A204.1 (cell line): ENCODE data around the gene RABGAP1L.
"Not testable (repeated sequence)": the region's sequence is repeated elsewhere in the genome, so short reads cannot be mapped to it uniquely, and the experiment has no call there.

Experiments
- FAIRE-seq: peaks from 2 replicates; lab custom pipeline; 2012; peaks lifted over from hg19 to GRCh38; lab: Jason Lieb, UNC

RABGAP1L gene

DNA sequence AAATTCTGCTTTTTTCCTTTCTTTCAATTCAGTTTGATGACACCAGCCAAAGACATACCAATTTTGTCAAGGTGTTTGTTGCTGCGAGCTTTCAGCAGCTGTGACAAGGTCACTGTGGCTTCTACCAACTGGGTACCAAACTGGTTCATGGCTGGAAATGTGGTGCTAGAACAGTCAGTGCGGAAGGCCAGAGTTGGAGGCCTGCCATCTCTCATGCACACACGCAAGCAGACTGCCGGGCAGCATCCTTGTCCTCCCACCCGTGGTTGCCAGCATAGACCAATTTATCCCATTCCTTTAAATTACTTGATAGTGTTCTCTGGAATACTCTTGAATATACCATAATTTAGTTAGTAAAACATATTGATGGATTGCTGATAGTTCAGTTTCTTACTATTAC, 208.6 kb downstream of the RABGAP1L start:
- FAIRE-seq, result no peak

DNA sequence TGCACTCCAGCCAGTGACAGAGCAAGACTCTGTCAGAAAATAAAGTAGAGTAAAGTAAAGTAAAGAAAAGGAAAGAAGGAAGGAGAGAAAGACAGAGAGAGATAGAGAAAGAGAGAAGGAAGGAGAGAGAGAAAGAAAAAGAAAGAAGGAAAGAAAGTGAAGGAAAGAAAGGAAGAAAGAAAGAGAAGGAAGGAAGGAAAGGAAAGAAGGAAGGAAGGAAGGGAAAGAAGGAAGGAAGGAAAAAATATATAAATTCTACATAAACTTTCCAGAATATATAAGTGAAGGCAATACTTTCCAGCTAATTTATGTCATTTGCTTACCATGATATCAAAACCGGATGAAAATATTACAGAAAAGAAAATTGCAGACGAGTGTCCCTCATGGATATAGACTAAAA, 216.7 kb downstream of the RABGAP1L start:
- FAIRE-seq, result no peak

- no peak for FAIRE-seq
Measured at GRCh38 chr1:174391716-174392115, 232.4 kb downstream of the RABGAP1L start.

DNA sequence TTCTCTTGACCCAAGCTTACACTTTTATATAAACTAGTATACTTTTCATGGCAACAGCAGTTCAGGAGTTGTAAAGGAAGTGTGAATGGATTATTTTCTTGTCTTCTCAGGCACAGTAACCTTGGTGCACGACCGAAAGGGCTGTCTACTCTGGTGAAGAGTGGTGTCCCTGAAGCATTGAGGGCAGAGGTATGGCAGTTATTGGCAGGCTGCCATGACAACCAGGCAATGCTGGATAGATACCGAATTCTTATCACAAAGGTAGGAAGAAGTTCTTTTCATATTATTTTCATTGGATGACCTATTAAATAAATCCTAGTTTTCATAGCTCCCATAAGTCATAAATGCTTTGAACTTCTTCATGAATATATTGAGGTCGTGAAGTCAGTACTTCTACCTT, 234.6 kb downstream of the RABGAP1L start:
- FAIRE-seq, result no peak

DNA sequence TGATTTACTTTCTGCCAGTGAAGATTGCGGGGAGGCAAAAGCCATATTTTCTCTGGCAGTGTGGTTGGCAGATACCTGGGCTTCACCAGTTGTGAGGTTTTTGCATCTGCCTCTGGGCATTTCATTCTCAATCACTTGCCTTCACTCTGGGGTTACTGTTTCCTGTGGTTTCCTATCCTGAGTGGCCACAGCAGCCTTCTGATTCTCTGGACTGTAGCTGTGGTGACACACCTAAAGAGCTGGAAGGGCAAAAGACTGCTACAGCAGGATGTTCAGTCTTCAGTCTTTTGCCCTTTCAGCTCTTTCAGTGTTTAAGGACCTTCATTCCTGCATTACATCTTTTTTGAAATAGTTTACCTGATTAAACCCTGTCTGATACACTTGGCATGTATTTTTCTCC, 237.9 kb downstream of the RABGAP1L start:
- no peak for FAIRE-seq

DNA sequence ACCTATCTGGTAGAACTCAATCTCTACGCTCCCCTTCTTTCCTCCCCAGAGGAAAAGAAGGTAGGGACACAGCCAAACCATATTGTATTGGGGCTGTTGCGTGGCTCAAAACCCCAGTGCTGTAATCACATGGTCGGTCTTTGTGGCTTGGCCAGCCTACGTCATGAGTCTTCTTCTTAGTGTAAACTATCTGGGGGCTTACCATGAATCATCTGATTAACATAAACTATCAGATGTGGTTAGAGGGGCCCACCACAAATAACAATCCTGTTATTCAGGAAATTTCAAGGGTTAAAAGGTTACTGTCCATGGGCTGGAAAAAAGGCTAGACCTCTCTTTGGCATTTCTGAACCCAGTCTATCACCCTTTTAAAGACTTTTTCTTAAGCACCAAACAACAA, 238.9 kb downstream of the RABGAP1L start:
- no peak for FAIRE-seq

- no peak for FAIRE-seq
Measured at GRCh38 chr1:174399211-174399610, 239.9 kb downstream of the RABGAP1L start.

DNA sequence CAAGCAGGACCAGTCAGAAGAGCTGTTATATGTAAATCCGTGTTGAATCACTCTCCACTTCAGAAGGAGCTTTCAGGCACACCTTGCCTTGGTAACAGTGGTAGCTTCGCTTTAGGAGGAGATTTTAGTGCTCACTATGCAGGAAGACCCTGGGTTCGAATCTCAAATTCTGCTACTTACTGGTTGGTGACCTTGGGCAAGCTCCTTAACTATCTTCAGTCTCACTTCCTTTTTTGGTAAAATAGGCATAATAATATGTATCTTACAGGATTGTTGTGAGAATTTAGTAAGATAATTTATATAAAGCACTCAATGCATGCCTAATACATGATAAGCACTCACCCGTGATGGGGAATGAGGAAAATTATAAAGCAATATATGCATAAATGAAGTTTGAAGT, 241.8 kb downstream of the RABGAP1L start:
- no peak for FAIRE-seq

DNA sequence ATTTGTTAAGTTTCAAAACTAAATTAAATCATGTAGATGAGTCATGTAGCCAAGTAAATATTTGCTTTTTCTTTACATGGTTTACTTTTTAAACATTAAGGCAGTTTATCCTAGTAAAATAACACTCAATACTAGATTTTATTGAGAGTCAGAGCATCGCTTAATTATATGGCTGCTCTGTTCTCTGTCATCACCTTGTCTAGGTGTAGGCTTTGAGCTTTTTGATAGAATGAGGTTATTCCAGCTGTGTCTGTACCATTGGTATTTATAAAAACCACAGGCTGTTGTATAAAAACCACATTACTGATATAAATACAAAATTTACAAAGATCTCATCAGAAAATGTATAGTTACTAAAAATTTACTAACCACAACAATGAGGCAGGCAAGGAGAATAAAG, 245.9 kb downstream of the RABGAP1L start:
- no peak for FAIRE-seq

DNA sequence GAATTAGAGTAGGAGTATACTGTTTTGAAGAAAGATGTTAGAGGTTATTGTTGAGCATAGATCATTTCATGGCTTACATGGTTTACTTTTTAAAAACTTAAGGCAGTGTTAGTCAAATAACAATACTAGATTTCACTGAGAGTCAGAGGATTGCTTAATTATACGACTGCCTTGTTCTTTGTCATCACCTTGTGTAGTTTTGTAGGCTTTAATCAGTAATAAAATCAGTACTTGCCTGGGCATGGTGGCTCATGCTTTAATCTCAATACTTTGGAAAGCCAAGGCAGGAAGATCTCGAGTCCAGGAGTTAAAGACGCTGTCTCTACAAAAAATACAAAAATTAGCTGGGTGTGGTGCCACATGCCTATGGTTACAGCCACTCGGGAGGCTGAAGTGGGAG, 247.1 kb downstream of the RABGAP1L start:
- no peak for FAIRE-seq

DNA sequence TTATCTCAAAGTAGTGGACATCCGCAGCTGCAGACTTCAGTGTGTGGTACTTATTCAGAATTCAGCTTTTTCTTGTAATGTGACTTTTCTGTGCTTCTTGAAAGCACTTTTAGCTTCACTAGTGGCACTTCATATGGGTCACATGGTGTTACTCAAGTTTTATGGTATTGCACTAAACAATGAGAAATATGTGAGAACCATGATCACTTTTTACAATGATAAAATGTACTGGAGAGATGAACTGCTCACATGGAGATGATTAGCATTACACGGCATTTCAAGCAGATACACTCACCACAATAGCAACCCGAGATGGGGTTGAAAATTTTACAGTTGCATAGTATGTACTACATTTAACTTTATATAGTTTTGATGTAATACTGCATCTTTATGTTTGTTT, 248.3 kb downstream of the RABGAP1L start:
- FAIRE-seq, result no peak

DNA sequence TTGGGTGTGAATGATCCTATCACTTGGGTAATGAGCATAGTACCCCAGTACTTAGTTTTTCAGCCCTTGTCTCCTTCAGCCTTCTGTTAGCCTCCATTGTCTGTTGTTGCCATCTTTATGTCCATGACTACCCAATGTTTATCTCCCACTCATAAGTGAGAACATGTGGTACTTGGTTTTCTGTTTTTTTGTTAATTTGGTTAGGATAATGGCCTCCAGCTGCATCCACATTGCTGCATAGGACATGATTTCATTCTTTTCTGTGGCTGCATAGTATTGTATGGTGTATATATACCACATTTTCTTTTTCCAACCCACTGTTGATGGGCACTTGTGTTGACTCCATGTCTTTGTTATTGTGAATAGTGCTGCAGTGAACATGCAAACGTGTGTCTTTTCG, 248.8 kb downstream of the RABGAP1L start:
- FAIRE-seq, result no peak

- FAIRE-seq, result not testable (repeated sequence)
Measured at GRCh38 chr1:174409801-174410200, 250.5 kb downstream of the RABGAP1L start.

- no peak for FAIRE-seq
Measured at GRCh38 chr1:174413632-174414031, 254.3 kb downstream of the RABGAP1L start.

GRCh38 chr1:174414203-174414602, 254.9 kb downstream of the RABGAP1L start:
- FAIRE-seq, result no peak

DNA sequence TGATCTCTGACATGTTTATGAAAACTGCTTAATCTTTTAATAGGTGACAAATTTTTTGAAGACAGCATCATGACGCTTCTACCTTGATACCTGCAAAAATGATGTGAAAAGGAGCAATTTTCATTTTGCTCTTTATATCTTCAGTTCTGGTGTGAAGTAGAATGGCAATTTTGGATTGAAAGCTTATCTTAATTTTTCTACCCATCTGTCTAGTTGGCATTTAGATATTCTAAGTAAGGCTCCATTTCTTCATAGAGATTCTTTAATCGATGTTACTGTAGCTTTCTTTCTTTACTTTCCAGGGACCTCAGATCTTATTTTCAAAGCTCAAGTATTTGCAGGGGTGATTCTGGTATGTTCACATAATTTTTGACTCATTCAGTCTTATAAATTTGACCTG, 256.2 kb downstream of the RABGAP1L start:
- FAIRE-seq, result no peak

GRCh38 chr1:174417921-174418320, 258.6 kb downstream of the RABGAP1L start:
- FAIRE-seq, result no peak

DNA sequence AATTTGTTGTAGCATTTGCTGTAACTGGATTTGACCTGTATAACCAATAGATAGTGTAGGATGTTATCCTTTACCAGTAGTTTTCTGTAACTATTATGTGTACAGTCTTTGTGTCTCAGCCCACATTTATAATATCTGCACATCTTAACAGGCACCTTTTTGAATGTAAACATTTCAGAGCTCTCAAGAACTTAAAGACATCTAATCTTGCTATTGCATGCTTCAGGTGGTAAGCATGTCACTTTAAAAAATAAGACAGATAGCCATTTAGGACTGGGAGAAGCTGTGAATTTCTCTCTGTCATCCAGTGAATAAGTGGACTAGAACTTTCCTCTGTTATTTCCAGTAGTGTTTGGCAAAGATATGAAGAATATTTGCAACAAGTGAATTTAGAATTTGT, 265.8 kb downstream of the RABGAP1L start:
- FAIRE-seq, result no peak

DNA sequence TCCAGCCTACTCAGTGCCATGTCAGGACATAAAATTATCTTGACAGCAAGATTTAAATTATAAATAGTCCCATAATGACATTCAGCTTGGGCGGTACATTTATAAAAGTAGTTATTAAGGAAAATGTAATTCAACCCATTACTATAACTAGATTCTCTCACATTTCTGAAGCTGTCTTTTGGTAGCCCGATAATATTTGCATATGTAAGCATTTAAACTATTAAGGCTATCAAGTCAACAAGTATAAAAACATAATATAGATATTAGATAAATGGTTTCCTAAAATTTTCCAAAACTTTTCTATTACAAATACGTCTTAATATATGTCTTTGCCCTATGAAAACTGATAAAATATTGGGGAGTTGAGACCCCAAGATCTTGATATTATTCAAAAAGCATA, 266.8 kb downstream of the RABGAP1L start:
- no peak for FAIRE-seq

DNA sequence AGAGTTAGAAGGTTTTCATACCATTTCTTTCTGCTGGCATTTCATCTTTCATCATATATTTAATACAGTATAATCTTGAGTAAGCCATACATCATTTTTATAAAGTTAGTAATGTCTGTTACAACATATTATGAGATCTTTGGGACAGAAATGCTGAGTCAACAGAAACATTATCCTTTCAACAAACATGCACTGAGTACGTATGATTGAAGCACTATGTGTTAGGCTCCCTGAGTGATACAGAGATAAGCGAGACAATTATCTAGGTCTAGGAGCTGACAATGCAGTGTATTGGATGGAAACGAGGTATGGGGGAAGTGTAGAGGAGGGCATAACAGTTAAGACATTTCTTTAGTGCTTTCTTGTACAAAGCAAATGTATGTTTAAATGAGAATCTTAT, 268.7 kb downstream of the RABGAP1L start:
- no peak for FAIRE-seq

DNA sequence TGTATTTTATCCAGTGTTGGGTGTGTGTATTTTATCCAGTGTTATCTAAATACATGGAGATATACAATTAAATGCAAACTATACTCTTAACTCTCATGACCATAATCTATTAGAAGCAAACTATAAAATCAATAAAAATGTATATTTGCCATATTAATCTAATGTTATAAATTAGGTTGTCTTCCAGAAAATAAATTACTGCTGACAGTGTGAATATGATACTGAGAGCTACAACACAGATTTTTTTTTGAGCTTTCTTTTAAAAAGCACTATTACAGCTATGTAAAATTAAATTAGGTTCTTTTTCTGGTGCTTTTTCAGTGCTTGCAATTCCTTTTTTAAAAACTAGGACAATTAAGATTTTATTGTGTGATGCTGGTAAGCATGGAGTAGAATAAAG, 269.4 kb downstream of the RABGAP1L start:
- no peak for FAIRE-seq

DNA sequence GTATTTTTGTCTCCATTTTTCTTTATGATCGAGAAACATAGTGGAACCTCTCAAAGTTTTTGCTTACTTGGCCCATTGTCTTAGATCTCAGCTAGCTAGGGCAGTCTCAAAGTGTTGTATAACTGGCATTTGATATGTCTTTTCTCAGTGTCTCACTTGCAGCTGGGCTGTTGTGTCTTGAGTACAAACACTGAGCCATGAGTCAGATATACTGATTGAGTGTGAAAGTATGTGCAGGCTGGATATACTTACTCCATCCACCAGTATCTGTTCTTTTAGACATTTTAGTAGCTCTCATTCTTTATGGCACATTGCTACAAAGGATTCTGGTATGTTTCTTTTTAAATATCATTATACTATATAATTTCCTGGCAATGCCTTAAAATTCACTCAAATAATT, 274.1 kb downstream of the RABGAP1L start:
- no peak for FAIRE-seq

GRCh38 chr1:174445351-174445750, 286.0 kb downstream of the RABGAP1L start:
- FAIRE-seq, result no peak

DNA sequence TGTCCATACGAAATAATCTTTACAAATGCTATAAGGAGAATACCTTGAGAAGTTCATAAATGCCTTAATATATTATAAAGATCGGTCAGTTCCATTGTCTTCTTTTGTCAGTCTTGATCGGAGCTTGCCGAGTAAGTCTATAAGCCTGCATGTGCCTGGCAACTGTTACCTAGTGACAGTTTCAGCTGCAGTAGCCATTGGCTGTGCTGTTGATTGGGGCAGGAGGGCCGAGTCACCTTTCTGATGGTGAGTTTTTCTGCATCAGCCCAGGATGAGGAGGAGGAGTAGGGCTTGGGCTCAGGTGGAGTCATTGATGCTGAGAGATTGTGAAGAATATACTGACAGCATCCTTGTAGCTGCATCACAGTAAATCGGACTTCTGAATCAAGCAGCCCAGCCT, 286.5 kb downstream of the RABGAP1L start:
- no peak for FAIRE-seq

- no peak for FAIRE-seq
Measured at GRCh38 chr1:174447866-174448530, 288.7 kb downstream of the RABGAP1L start, which contains the start of gene GPR52. Gene GPR52, plus strand, starts transcription at chr1:174447964. Its CDS starts 148 bp downstream, at chr1:174448112.
